Measurements from ENCODE around the gene CCIN. TPM values are rescaled to one million over a fixed set of nuclear protein-coding genes. Genes with fewer than 3 reads are reported as not detected.

The CCIN gene
- total RNA-seq, result 0.18 TPM
- long read RNA-seq, partial matches to known transcripts, result 0 of 1 reads
- long read RNA-seq, other reads (novel, unspliced or antisense), result 1 of 1 reads

DNA sequence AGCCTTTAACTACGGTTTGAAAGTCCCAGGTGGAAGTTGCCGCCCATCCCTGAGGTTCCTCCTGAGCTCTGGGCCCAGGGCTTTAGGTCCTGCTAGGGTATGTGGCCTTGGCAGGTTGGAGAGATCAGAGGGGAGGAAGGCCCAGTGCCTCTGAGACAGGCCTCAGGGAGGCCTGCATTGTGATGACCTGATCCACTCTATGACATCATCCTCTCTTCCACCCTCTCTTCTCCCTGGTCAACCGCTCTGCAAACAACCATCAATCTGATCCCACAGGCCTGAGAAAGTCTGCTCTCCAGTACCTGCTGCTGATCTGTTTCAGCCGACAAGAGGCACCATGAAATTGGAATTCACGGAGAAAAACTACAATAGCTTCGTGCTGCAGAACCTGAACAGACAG, at the start of gene CCIN:
CCIN (plus strand) TSS at position 223 of the 400 bp plus-strand sequence; CDS start at position 338, 115 bp downstream.
- no peak for DNase-seq
- Histone ChIP-seq H3K4me3 (no peak within 1 kb of the TSS), H3K27ac (no peak within 1 kb of the TSS), H3K36me3 (no peaks in the 10 kb centered on the region), H3K9me3 (no peaks in the 10 kb centered on the region), H3K4me1 (peaks cover 11% of the 10 kb centered on the region), H3K27me3 (ENCODE audit: low read depth) (no peaks in the 10 kb centered on the region)
- intact Hi-C loops (cut with DNase I), result loop anchor here (5.0 kb wide), 1 partner anchor 67 kb away; no protein-coding TSS in a partner anchor
- TF ChIP-seq, protein P1, sequence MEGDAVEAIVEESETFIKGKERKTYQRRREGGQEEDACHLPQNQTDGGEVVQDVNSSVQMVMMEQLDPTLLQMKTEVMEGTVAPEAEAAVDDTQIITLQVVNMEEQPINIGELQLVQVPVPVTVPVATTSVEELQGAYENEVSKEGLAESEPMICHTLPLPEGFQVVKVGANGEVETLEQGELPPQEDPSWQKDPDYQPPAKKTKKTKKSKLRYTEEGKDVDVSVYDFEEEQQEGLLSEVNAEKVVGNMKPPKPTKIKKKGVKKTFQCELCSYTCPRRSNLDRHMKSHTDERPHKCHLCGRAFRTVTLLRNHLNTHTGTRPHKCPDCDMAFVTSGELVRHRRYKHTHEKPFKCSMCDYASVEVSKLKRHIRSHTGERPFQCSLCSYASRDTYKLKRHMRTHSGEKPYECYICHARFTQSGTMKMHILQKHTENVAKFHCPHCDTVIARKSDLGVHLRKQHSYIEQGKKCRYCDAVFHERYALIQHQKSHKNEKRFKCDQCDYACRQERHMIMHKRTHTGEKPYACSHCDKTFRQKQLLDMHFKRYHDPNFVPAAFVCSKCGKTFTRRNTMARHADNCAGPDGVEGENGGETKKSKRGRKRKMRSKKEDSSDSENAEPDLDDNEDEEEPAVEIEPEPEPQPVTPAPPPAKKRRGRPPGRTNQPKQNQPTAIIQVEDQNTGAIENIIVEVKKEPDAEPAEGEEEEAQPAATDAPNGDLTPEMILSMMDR (IDR thresholded peaks at IDR 0.05), result no peak
- no peak for ATAC-seq

DNA sequence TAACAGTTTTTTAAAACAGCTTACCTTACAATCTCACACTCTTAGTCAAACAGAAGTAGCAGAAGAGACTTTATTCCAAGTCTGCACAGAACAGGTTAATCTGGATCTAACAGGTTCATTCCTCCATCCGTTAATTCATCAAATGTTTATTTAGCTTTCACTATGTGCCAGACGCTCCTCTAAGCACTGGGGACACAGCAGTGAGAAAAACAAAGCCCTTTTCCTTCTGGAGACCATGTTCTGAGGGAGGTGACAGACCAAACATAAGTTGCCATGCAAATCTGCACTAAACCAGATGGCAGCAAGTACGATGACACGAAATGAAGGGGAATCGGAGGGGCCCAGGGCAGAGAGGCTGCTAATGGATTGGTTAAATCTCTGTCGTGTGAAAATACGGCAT, 49.7 kb upstream of the CCIN start:
- no peak overlapping the region for H3K4me3 ChIP-seq
- TF ChIP-seq, protein P1 (IDR thresholded peaks at IDR 0.05), result no peak
- H3K27me3 ChIP-seq (ENCODE audit: low read depth), result no peaks in the 10 kb centered on the region
- intact Hi-C loops (cut with DNase I), result no loop called here
- ATAC-seq (no peak), DNase-seq (no peak)
- no peak overlapping the region for H3K27ac ChIP-seq
- peaks cover 7% of the 10 kb centered on the region for H3K4me1 ChIP-seq
- H3K36me3 ChIP-seq, result peaks cover 32% of the 10 kb centered on the region
- no peaks in the 10 kb centered on the region for H3K9me3 ChIP-seq

DNA sequence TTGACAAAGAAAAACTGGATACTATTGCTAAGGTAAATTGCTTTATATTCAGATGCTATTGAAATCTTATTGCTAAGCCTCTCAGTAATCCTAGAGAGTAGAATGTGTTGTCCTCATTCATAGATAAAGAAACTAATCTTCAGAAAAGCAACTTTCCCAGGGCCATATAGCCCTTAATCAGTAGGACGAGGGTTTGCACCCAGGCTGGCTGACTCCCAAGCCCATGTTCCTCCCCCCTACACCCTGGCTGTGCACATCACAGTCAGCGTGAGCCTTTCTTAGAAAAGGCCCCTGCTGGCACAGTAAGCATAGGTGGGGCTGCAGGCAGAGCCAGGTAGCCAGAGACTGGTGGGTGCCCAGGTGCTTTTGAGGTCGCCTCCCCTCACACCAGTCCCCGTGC, 48.5 kb upstream of the CCIN start:
- ATAC-seq (no peak), DNase-seq (no peak)
- Histone ChIP-seq H3K36me3 (peaks cover 32% of the 10 kb centered on the region), H3K4me3 (no peak overlapping the region), H3K9me3 (no peaks in the 10 kb centered on the region), H3K4me1 (peaks cover 7% of the 10 kb centered on the region), H3K27ac (no peak overlapping the region), H3K27me3 (ENCODE audit: low read depth) (no peaks in the 10 kb centered on the region)
- TF ChIP-seq, protein P1 (IDR thresholded peaks at IDR 0.05), result no peak
- intact Hi-C loops (cut with DNase I), result no loop called here

DNA sequence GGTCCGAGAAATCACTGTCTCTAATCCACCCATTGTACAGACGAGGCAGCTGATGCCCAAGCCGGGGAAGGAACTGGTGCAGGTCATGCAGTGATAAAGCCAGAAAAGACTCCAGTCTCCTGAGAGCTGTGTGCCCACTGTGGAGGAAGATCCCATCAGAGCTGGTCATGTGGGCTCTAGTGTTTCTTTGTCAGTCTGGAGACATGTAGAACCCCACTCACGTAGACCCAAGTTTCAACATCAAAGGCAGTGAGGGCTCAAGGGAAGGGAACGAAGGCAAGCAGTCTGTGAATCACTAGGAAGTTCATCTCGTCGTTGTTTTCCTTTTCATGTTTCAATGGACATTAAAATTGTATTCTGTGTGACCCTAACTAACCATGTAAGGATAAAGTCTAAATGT, 47.2 kb upstream of the CCIN start:
- Histone ChIP-seq H3K27me3 (ENCODE audit: low read depth) (no peaks in the 10 kb centered on the region), H3K36me3 (peaks cover 29% of the 10 kb centered on the region)

DNA sequence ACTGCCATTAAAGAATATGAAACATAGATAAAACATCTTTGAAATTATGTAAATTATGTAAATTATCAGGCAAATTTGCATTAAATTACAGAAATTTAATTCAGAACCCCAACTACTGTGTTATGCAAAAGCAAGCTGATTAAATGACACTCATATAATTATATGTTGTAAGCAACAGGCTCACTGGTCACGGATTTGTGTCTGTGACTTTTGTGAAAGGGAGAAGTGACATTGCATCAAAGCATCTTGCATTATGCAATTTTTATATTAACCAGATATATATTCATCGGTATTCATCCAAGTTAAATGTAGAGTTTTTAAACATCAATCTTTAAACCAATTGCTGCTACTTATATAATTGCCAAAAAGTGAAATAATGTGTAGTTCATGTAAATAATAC, 45.7 kb upstream of the CCIN start:
- ATAC-seq (no peak), DNase-seq (no peak)
- no peaks in the 10 kb centered on the region for H3K27me3 ChIP-seq (ENCODE audit: low read depth)
- no peaks in the 10 kb centered on the region for H3K9me3 ChIP-seq
- TF ChIP-seq, protein P1 (IDR thresholded peaks at IDR 0.05), result no peak
- H3K27ac ChIP-seq, result no peak overlapping the region
- H3K4me1 ChIP-seq, result peaks cover 12% of the 10 kb centered on the region
- peaks cover 24% of the 10 kb centered on the region for H3K36me3 ChIP-seq
- intact Hi-C loops (cut with DNase I), result no loop called here
- no peak overlapping the region for H3K4me3 ChIP-seq

More for the DNA sequence above, 47.2 kb upstream of the CCIN start:
- TF ChIP-seq, protein P1 (IDR thresholded peaks at IDR 0.05), result no peak
- no peak for DNase-seq
- Histone ChIP-seq H3K27ac (no peak overlapping the region), H3K4me1 (peaks cover 7% of the 10 kb centered on the region), H3K4me3 (no peak overlapping the region), H3K9me3 (no peaks in the 10 kb centered on the region)
- intact Hi-C loops (cut with DNase I), result no loop called here
- no peak for ATAC-seq
